ENCODE results near the gene PLCH1. TPM values are rescaled to one million over a fixed set of nuclear protein-coding genes. Genes with fewer than 3 reads are reported as not detected.

Gene PLCH1
- polyA plus RNA-seq, 1 donor (not counting 4 experiments of a cell fraction or from before 2014, with no cell fraction given) = 0.05 TPM

- H3K4me1 ChIP-seq (ENCODE audit: control insufficient read depth, extremely low read depth, insufficient read depth, low read length) = no peaks in the 10 kb centered on the region
- H3K36me3 ChIP-seq (ENCODE audit: control insufficient read depth in 2 of 2, extremely low read depth in 1 of 2, insufficient read depth in 2 of 2, low read length in 2 of 2) = no peaks in the 10 kb centered on the region
- H3K9me1 ChIP-seq (ENCODE audit: control insufficient read depth, extremely low read depth, insufficient read depth, low read length) = no peaks in the 10 kb centered on the region
- H3K27me3 ChIP-seq (ENCODE audit: control insufficient read depth, extremely low read depth, insufficient read depth, low read length) = no peaks in the 10 kb centered on the region
- H4K20me1 ChIP-seq (ENCODE audit: control insufficient read depth, extremely low read depth, insufficient read depth, low read length) = no peaks in the 10 kb centered on the region
- no peak overlapping the region for H3K9ac ChIP-seq (ENCODE audit: control insufficient read depth, extremely low read depth, insufficient read depth, low read length)
- no peak for TF ChIP-seq EZH2 (IDR thresholded peaks at IDR 0.05; ENCODE audit: low read length)
- TF ChIP-seq CTCF (optimal IDR thresholded peaks at IDR 0.05 in 1 of 3, IDR thresholded peaks at IDR 0.05 in 1 of 3, conservative IDR thresholded peaks at IDR 0.05 in 1 of 3; ENCODE audit: extremely low read depth in 1 of 3, insufficient read depth in 2 of 3, low read length in 3 of 3) = no peak
- H2AFZ ChIP-seq (ENCODE audit: control insufficient read depth, low read length) = no peak overlapping the region
- dilution Hi-C loops (cut with MboI; ENCODE audit: extremely low pct_ligation_motif_present, low sequenced_read_pairs) = no loop called here
- H3K79me2 ChIP-seq (ENCODE audit: control insufficient read depth, insufficient read depth, low read length) = no peaks in the 10 kb centered on the region
- H3K4me3 ChIP-seq (ENCODE audit: control insufficient read depth in 2 of 3, extremely low read depth in 1 of 3, insufficient read depth in 2 of 3, low read depth in 1 of 3, low read length in 3 of 3) = no peak overlapping the region
- no peak for FAIRE-seq
- H3K9me3 ChIP-seq (ENCODE audit: control insufficient read depth, low read depth, low read length) = no peaks in the 10 kb centered on the region
- no peak overlapping the region for H3K27ac ChIP-seq (ENCODE audit: control insufficient read depth, insufficient read depth, low read length)
- no peak for DNase-seq (ENCODE audit: low read depth, low spot score)
- no peak overlapping the region for H3K4me2 ChIP-seq (ENCODE audit: control insufficient read depth, extremely low read depth, insufficient read depth, low read depth, low read length)
Observed at GRCh38 chr3:155602307-155602706, 142.6 kb downstream of the PLCH1 start.

- no peak overlapping the region for H2AFZ ChIP-seq (ENCODE audit: control insufficient read depth, low read length)
- DNase-seq (ENCODE audit: low read depth, low spot score) (no peak), FAIRE-seq (no peak)
- no peak overlapping the region for H3K27ac ChIP-seq (ENCODE audit: control insufficient read depth, insufficient read depth, low read length)
- no peak overlapping the region for H3K4me3 ChIP-seq (ENCODE audit: control insufficient read depth in 2 of 3, extremely low read depth in 1 of 3, insufficient read depth in 2 of 3, low read depth in 1 of 3, low read length in 3 of 3)
- H3K4me1 ChIP-seq (ENCODE audit: control insufficient read depth, extremely low read depth, insufficient read depth, low read length) = no peaks in the 10 kb centered on the region
- H3K9ac ChIP-seq (ENCODE audit: control insufficient read depth, extremely low read depth, insufficient read depth, low read length) = no peak overlapping the region
- H3K9me3 ChIP-seq (ENCODE audit: control insufficient read depth, low read depth, low read length) = no peaks in the 10 kb centered on the region
- no peaks in the 10 kb centered on the region for H3K36me3 ChIP-seq (ENCODE audit: control insufficient read depth in 2 of 2, extremely low read depth in 1 of 2, insufficient read depth in 2 of 2, low read length in 2 of 2)
- H4K20me1 ChIP-seq (ENCODE audit: control insufficient read depth, extremely low read depth, insufficient read depth, low read length) = no peaks in the 10 kb centered on the region
- TF ChIP-seq EZH2 (IDR thresholded peaks at IDR 0.05; ENCODE audit: low read length) = no peak
- TF ChIP-seq CTCF (optimal IDR thresholded peaks at IDR 0.05 in 1 of 3, IDR thresholded peaks at IDR 0.05 in 1 of 3, conservative IDR thresholded peaks at IDR 0.05 in 1 of 3; ENCODE audit: extremely low read depth in 1 of 3, insufficient read depth in 2 of 3, low read length in 3 of 3) = no peak
- dilution Hi-C loops (cut with MboI; ENCODE audit: extremely low pct_ligation_motif_present, low sequenced_read_pairs) = no loop called here
- H3K27me3 ChIP-seq (ENCODE audit: control insufficient read depth, extremely low read depth, insufficient read depth, low read length) = no peaks in the 10 kb centered on the region
- H3K9me1 ChIP-seq (ENCODE audit: control insufficient read depth, extremely low read depth, insufficient read depth, low read length) = no peaks in the 10 kb centered on the region
- H3K79me2 ChIP-seq (ENCODE audit: control insufficient read depth, insufficient read depth, low read length) = no peaks in the 10 kb centered on the region
- no peak overlapping the region for H3K4me2 ChIP-seq (ENCODE audit: control insufficient read depth, extremely low read depth, insufficient read depth, low read depth, low read length)
Observed at GRCh38 chr3:155598671-155599070, 146.2 kb downstream of the PLCH1 start.
